ENCODE measurements around the gene TSPY8. TPM values are rescaled to one million over a fixed set of nuclear protein-coding genes. Genes with fewer than 3 reads are reported as not detected.
"Not testable (repeated sequence)": the region's sequence is repeated elsewhere in the genome, so short reads cannot be mapped to it uniquely, and the experiment has no call there.

TSPY8 gene, protein sequence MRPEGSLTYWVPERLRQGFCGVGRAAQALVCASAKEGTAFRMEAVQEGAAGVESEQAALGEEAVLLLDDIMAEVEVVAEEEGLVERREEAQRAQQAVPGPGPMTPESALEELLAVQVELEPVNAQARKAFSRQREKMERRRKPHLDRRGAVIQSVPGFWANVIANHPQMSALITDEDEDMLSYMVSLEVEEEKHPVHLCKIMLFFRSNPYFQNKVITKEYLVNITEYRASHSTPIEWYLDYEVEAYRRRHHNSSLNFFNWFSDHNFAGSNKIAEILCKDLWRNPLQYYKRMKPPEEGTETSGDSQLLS
- total RNA-seq (2014; rRNA removed; shearing (Covaris generic)): not detected in 2 replicates
- polyA plus RNA-seq (2015; cell fraction: cytosol; rRNA removed): not detected in 2 replicates
- polyA plus RNA-seq (2015; cell fraction: nucleus; rRNA removed): not detected in 2 replicates

GRCh38 chrY:9357497-9357896, at the start of gene TSPY8:
TSPY8 (plus strand) TSS chrY:9357797; CDS start chrY:9357843, 46 bp downstream.
- in situ Hi-C loops (cut with HindIII; ENCODE audit: low pct_unique_long_range_greater_than_20kb, low sequenced_read_pairs); DNase-seq (ENCODE audit: low read depth, low spot score): not testable (repeated sequence)

GRCh38 chrY:9320996-9321395, 36.6 kb upstream of the TSPY8 start:
- DNase-seq (ENCODE audit: low read depth, low spot score): no peak
- in situ Hi-C loops (cut with HindIII; ENCODE audit: low pct_unique_long_range_greater_than_20kb, low sequenced_read_pairs): no loop called here

- DNase-seq (ENCODE audit: low read depth, low spot score); in situ Hi-C loops (cut with HindIII; ENCODE audit: low pct_unique_long_range_greater_than_20kb, low sequenced_read_pairs): not testable (repeated sequence)
Measured at GRCh38 chrY:9337164-9337563, 20.4 kb upstream of the TSPY8 start, which contains the start of gene TSPY4. TSPY4 (plus strand) TSS chrY:9337464; CDS start chrY:9337510, 46 bp downstream.

GRCh38 chrY:9396527-9396926, 38.9 kb downstream of the TSPY8 start:
- DNase-seq (ENCODE audit: low read depth, low spot score); in situ Hi-C loops (cut with HindIII; ENCODE audit: low pct_unique_long_range_greater_than_20kb, low sequenced_read_pairs): not testable (repeated sequence)

DNA sequence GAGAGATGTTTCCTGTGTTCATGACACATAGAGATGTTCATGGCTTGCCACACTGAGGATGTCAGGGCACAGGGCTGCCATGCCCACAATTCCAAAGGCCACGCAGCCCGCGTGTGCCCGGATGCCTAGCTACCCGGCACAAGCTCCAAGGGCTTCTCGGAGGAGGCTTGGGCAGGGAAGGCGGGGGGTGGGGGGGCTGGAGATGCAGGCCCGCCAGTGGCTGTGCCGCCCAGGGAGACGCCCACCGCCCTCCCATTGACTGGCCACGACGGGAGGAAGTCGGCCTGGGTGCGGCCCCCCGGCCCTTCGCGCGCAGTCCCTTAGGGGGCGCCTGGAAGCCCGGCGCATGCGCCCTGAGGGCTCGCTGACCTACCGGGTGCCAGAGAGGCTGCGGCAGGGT, 40.5 kb downstream of the TSPY8 start, which contains the start of gene TSPY3:
TSPY3 (plus strand) TSS at position 301 of the 400 bp plus-strand sequence; CDS start at position 347, 46 bp downstream.
- in situ Hi-C loops (cut with HindIII; ENCODE audit: low pct_unique_long_range_greater_than_20kb, low sequenced_read_pairs); DNase-seq (ENCODE audit: low read depth, low spot score): not testable (repeated sequence)

Small RNAs within 50 kb of the gene (small RNA-seq; reads per million reads assigned to genes)
- 0 reads per million in 2 experiments for gene AC006158.1

Other genes with a start within 250 kb of the TSPY8 start
- gene TSPY4, start 20.3 kb upstream of the TSPY8 start, total RNA-seq (2014; rRNA removed; shearing (Covaris generic)): not detected in 2 replicates
- not detected in 2 replicates for gene TSPY3, start 40.6 kb downstream of the TSPY8 start, total RNA-seq (2014; rRNA removed; shearing (Covaris generic))
- not detected in 2 replicates for gene TSPY1, start 109.2 kb downstream of the TSPY8 start, total RNA-seq (2014; rRNA removed; shearing (Covaris generic))
- gene TSPY9, start 129.5 kb downstream of the TSPY8 start, total RNA-seq (2014; rRNA removed; shearing (Covaris generic)): not detected in 2 replicates
- gene TSPY10, start 170.1 kb downstream of the TSPY8 start, total RNA-seq (2014; rRNA removed; shearing (Covaris generic)): not detected in 2 replicates